BE2C (cell line): Measurements from ENCODE around the gene SUPT7L.

Source experiments
- DNase-seq: peaks from one replicate; pipeline ENCODE4 v3.0.0-alpha.2; 2020
- H3K27me3 ChIP-seq: fragments of 250-450 bp; sonication (Bioruptor Pico); 2 replicates; pipeline ENCODE4 v1.5.1; 2020; ENCODE audit warnings: mild to moderate bottlenecking
- H3K36me3 ChIP-seq: fragments of 250-450 bp; sonication (Bioruptor Pico); 2 replicates; pipeline ENCODE4 v1.5.1; 2020; ENCODE audit warnings: mild to moderate bottlenecking
- H3K4me1 ChIP-seq: fragments of 250-450 bp; sonication (Bioruptor Pico); 2 replicates; pipeline ENCODE4 v1.5.1; 2020
- H3K4me3 ChIP-seq: 2 replicates; pipeline ENCODE4 v1.5.1; 2011; ENCODE audit warnings: low read depth, low read length
- H3K9me3 ChIP-seq: fragments of 250-450 bp; sonication (Bioruptor Pico); 2 replicates; pipeline ENCODE4 v1.5.1; 2020
- CTCF ChIP-seq: IDR thresholded peaks from 2 replicates; pipeline ENCODE4 v1.5.1; 2012; ENCODE audit warnings: mild to moderate bottlenecking, low read depth, low read length

SUPT7L gene

GRCh38 chr2:27709960-27710575 lies 46.7 kb upstream of the SUPT7L start:
- TF ChIP-seq CTCF, result no peak
- no peak for DNase-seq
- H3K36me3 ChIP-seq, result no peaks in the 10 kb centered on the region
- no peaks in the 10 kb centered on the region for H3K27me3 ChIP-seq
- no peaks in the 10 kb centered on the region for H3K9me3 ChIP-seq
- H3K4me1 ChIP-seq, result peaks cover 15% of the 10 kb centered on the region
- H3K4me3 ChIP-seq, result no peak overlapping the region

GRCh38 chr2:27709326-27709725 lies 45.9 kb upstream of the SUPT7L start:
- Histone ChIP-seq H3K4me1 (peaks cover 12% of the 10 kb centered on the region), H3K36me3 (no peaks in the 10 kb centered on the region), H3K9me3 (no peaks in the 10 kb centered on the region), H3K4me3 (no peak overlapping the region), H3K27me3 (no peaks in the 10 kb centered on the region)
- no peak for TF ChIP-seq CTCF
- DNase-seq, result no peak

- no peak for DNase-seq
- Histone ChIP-seq H3K27me3 (no peaks in the 10 kb centered on the region), H3K9me3 (no peaks in the 10 kb centered on the region), H3K4me1 (peaks cover 12% of the 10 kb centered on the region), H3K36me3 (no peaks in the 10 kb centered on the region), H3K4me3 (no peak overlapping the region)
- no peak for TF ChIP-seq CTCF
Observed at GRCh38 chr2:27708666-27709065, 45.3 kb upstream of the SUPT7L start.

GRCh38 chr2:27708257-27708654 lies 44.8 kb upstream of the SUPT7L start:
- H3K4me1 ChIP-seq, result peaks cover 12% of the 10 kb centered on the region
- TF ChIP-seq CTCF, result no peak
- H3K36me3 ChIP-seq, result no peaks in the 10 kb centered on the region
- no peaks in the 10 kb centered on the region for H3K27me3 ChIP-seq
- no peak for DNase-seq
- no peak overlapping the region for H3K4me3 ChIP-seq
- H3K9me3 ChIP-seq, result no peaks in the 10 kb centered on the region

- no peak for DNase-seq
- no peak for TF ChIP-seq CTCF
- Histone ChIP-seq H3K4me1 (peaks cover 12% of the 10 kb centered on the region), H3K36me3 (no peaks in the 10 kb centered on the region), H3K9me3 (no peaks in the 10 kb centered on the region), H3K4me3 (no peak overlapping the region), H3K27me3 (no peaks in the 10 kb centered on the region)
Observed at GRCh38 chr2:27707462-27708256, 44.2 kb upstream of the SUPT7L start.
